MM.1S (cell line): ENCODE data around the gene CYP1A1.

ENCODE experiments used
- EZH2 ChIP-seq: fragments of 300-600 bp; sonication (generic); optimal IDR thresholded peaks from 2 replicates; pipeline ENCODE3; 2017; ENCODE audit warnings: low read depth, mild to moderate bottlenecking, antibody characterized with exemption, low read length, mixed read lengths
- EZH2phosphoT487 ChIP-seq: fragments of 300-600 bp; sonication (generic); IDR thresholded peaks from 2 replicates; pipeline ENCODE4 v1.6.1; 2018; ENCODE audit warnings: antibody characterized with exemption, low read length
- TF ChIP-seq, protein P1 (sequence below): fragments of 300-600 bp; sonication (generic); IDR thresholded peaks from 2 replicates; pipeline ENCODE4 v1.5.1; 2016; ENCODE audit warnings: antibody characterized with exemption, low read length, mixed read lengths

DNA sequence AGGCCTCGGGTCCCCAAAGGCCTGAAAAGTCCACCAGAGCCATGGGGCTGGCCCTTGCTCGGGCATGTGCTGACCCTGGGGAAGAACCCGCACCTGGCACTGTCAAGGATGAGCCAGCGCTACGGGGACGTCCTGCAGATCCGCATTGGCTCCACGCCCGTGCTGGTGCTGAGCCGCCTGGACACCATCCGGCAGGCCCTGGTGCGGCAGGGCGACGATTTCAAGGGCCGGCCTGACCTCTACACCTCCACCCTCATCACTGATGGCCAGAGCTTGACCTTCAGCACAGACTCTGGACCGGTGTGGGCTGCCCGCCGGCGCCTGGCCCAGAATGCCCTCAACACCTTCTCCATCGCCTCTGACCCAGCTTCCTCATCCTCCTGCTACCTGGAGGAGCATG, 24.5 kb upstream of the CYP1A1 start:
- TF ChIP-seq, protein P1, sequence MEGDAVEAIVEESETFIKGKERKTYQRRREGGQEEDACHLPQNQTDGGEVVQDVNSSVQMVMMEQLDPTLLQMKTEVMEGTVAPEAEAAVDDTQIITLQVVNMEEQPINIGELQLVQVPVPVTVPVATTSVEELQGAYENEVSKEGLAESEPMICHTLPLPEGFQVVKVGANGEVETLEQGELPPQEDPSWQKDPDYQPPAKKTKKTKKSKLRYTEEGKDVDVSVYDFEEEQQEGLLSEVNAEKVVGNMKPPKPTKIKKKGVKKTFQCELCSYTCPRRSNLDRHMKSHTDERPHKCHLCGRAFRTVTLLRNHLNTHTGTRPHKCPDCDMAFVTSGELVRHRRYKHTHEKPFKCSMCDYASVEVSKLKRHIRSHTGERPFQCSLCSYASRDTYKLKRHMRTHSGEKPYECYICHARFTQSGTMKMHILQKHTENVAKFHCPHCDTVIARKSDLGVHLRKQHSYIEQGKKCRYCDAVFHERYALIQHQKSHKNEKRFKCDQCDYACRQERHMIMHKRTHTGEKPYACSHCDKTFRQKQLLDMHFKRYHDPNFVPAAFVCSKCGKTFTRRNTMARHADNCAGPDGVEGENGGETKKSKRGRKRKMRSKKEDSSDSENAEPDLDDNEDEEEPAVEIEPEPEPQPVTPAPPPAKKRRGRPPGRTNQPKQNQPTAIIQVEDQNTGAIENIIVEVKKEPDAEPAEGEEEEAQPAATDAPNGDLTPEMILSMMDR: no peak
- TF ChIP-seq EZH2: no peak
- no peak for TF ChIP-seq EZH2phosphoT487
